Stimulated activated CD8-positive, alpha-beta memory T cell treated with anti-CD3 and anti-CD28 coated beads, Interleukin-7, amount 100 ng/mL, for 1 hour (primary cell): ENCODE data around the gene PIEZO2.
"Not testable (repeated sequence)": the region's sequence is repeated elsewhere in the genome, so short reads cannot be mapped to it uniquely, and the experiment has no call there.

Experiments
- DNase-seq, 2 donors: peaks; one replicate each; pipeline ENCODE4 v3.0.0-alpha.2; 2020; ENCODE audit warnings: low read depth in 2 of 2

Gene PIEZO2

DNA sequence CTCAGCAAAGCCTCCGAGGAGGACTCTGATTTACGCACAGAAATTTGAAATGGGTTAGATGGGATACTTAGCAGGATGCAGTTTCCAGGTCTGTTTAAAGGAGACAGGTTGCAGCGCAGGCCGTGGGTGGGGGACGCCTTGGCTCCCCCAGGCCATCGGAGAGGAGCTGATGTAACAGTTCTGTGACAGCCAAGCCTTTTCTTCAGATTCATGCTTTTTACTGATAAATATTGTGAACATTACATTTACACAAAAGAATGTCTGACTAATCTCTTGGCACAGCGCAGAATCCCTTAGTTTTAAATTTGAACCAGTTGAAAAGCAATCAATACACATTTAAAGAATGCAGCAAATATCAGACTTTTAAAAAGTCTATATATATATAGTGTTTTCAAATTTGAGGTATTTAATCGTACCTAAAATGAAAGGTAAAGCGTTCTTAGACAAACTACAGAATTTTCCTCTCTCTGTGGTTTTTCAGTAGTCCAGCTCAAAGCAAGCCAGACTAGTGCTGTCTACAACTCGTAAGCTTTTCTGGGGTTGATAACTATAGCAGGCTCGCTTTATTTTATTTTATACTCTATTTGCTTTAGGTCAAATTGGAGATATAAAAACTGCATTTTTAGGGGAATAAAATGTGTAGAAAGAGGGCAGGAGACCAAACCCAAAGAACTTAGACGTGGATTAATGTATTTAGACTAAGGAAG lies 221.9 kb downstream of the PIEZO2 start:
- no peak for DNase-seq

DNA sequence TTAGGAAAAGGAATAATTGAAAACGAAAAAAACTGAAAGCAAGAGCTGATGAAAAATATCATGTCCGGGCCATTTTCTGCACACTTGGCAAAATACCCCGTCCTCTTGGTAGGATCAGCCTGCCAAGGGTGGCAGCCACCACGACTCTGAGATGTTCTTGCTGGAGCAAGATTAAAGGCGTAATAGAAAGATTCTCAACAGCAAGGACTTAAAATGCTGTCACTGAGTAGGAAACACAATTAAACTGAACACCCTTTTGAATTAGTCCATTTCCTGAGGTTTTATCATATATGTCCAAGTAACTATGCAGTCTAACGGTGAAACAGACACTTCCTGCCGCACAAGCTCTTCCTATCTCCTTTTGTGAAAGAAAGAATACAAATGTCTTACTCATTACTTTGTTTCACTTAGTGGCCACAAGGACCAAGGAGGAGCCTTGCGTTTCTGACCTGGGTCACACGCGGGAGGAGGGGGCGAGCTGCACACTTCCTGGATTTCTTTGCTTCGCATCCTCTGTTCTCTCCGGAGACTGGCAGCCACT lies 222.7 kb downstream of the PIEZO2 start:
- DNase-seq, result no peak

DNA sequence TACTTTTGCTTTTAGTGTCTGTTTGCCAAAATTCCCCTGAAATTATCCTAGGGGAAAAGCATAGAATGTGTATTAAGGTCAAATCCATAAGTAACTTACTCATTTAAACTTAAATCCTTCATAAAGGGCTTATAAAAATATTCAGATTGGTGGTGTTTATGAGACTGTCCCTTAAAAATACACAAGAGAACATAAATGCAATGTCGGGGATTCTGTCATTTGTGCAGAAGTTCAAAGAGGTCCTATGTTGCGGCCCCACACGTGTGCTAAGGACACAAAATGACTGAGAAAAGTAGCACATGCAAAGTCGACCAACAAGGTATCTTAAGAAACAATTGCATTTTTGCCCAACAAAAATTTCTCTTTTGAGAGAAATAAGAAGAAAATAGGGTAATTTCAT lies 225.1 kb downstream of the PIEZO2 start:
- no peak for DNase-seq

DNA sequence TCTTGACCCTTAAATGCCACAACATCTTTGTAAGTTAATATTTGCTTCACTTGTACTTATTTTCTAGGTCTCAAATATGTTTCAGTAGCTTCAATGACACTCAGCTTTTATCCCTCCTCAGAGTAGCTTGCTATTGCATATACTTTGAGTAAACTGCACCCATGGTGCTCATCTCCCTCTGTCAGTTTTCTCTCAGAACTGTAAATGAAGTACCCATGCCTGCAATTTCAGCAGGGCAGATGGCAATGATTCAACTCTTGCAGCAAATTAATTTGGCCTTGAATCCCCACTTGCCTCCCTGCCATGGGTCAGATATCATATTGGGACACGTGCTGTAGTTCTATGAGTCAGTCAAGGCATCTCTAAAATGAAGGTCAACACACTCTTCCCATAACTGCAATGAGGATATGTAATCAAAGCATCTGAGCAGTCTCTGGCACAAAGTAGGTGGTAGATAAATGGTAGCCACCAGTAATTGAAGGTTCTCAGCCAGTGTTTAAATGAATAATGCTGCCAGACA lies 225.8 kb downstream of the PIEZO2 start:
- DNase-seq, result no peak

DNA sequence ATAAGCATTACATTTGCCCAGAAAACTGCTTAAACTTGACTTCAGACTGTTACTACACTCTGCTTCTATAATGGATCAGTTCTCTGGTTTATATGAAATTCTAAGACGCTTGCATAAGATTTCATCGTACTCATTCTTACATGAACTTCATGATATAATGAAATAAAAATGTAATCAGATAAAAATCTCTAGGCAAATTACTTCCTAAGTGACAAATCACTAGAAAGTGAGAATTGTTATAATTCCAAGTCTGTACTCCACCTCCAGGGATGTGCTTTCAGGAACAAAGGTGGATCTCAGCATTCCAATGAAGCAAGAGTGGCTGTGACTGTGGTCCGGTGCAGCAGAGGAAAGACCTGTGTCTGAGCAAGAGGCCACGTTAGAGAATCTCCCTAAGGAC lies 226.2 kb downstream of the PIEZO2 start:
- DNase-seq, result no peak

DNA sequence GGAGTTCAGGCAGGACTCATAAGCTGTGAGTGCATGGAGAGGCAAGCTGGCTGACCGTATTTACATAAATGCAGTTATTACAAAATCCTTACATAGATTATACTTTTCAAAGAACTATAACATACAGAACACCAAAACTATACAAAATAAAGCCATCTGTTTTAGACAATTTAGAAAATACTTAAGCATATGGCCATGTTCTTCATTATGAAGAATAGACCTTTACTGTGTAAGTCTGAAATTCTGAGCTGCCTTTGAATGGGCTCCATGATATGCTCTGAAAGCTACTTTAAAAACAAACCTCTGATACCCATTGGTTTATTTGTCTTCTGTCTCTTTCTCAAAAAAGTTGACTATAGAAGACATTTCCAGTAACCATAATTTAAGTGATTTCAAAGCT lies 226.7 kb downstream of the PIEZO2 start:
- DNase-seq, result not testable (repeated sequence)

DNA sequence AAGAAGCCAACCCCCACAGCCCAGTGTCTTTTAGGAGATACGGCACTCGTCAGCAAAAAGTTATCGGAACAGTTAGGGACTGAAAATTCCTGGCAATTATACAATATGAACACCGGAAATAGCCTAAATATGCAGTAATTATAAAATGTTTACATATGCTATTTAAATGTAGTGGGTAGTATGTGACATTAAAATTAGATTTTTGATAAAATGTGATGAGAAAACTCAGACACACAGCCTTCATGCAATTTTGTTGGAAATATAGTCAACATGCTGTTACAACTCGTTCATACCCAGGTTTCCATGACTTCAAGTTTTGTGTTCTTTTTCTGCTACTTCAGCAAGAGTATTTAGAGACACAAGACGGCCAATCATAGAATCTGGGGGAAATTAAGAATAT lies 229.1 kb downstream of the PIEZO2 start:
- DNase-seq, result not testable (repeated sequence)

DNA sequence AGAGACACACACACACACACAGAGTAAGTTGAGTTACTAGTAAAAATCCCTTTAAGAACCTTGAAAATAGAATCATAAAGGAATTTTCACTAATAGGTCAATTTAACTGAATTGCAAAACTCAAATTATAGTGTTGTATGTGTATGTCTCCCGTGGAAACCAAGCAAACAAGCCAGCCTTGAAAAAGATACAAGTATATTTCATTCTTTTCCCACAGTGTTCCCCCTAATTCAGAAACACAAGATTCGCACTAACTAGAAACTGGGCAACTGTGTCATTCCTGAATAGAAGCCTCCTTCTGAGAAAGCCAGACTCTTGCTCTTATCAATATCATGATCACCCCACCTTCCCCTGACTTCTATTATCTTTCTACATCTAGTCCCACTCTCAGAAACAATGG lies 229.5 kb downstream of the PIEZO2 start:
- DNase-seq, result no peak

DNA sequence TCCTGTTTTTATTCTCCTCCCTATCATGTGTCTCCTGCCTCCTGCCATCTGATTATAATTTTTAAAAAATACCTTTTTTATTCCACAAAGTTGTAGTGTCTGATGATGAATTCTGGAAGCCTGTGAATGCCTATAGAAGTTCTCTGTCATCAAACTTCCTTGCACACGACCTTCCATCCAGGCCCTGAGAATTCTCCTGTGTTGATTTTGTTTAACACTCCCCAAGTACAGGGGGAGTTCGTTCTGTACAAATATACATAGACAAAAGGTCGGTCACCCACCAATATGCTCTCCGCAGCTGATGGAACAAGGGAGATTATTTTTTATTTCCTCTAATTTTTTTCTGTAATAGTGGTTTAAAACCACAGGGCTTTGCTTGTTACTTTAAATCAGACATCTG lies 232.5 kb downstream of the PIEZO2 start:
- no peak for DNase-seq

DNA sequence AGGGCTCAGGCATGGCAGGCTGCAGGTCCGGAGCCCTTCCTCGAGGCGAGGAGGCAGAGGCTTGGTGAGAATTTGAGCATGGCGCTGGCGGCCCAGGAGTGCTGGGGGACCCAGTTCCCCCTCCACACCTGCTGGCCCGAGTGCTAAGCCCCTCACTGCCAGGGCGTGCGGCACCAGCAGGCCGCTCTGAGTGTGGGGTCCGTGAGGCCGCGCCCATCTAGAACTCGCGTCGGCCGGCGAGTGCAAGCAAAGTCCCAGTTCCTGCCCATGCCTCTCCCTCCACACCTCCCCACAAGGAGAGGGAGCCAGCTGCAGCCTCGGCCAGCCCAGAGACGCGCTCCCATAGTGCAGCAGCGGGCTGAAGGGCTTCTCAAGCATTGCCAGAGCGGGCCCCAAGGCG lies 233.0 kb downstream of the PIEZO2 start:
- no peak for DNase-seq

DNA sequence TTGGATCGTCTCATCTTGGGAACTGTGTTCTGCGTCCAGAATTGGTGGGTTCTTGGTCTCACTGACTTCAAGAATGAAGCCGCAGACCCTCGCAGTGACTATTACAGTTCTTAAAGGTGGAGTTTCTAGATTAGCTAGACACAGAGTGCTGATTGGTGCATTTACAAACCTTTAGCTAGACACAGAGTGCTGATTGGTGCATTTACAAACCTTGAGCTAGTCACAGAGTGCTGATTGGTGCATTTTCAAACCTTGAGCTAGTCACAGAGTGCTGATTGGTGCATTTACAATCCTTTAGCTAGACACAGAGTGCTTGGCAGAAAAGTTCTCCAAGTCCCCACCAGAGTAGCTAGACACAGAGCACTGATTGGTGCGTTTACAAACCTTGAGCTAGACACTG lies 233.6 kb downstream of the PIEZO2 start:
- DNase-seq, result not testable (repeated sequence)

DNA sequence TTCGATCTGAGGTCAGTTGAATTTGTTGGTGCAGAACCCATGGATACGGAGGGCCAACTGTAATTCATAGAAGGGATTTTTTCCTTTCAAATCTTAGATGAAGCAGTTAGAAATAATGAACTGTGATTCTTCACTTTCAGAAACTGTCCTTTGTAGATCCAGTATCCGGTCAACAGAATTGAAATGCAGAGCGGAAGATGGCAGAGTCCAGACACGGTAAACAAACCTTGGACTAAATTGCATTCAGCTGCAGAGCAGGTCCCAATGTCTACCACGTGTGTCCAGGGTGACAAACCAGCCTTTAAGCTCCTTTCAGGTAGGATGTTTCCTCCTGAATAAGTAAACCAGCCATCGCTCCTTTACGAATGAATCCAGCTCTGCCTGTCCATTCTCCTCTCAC lies 234.8 kb downstream of the PIEZO2 start:
- not testable (repeated sequence) for DNase-seq

DNA sequence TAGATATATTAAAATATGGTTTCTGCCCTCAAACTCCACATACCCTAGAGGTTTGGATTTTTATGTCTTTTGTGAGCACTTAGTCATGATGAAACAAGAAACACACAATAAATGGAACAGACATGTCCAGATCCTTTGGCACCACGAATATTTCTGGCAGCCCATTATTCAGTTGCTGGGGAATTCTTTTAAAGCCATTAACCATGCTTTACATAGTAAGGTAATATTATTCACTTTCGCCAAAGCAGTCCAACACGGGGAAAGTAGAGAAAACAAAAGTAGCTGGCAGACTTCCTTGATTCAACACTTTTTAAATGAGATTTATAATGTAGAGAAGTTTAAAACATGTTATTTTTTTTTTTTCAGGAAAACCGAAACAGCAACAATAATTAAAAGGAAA lies 235.4 kb downstream of the PIEZO2 start:
- DNase-seq, result no peak

DNA sequence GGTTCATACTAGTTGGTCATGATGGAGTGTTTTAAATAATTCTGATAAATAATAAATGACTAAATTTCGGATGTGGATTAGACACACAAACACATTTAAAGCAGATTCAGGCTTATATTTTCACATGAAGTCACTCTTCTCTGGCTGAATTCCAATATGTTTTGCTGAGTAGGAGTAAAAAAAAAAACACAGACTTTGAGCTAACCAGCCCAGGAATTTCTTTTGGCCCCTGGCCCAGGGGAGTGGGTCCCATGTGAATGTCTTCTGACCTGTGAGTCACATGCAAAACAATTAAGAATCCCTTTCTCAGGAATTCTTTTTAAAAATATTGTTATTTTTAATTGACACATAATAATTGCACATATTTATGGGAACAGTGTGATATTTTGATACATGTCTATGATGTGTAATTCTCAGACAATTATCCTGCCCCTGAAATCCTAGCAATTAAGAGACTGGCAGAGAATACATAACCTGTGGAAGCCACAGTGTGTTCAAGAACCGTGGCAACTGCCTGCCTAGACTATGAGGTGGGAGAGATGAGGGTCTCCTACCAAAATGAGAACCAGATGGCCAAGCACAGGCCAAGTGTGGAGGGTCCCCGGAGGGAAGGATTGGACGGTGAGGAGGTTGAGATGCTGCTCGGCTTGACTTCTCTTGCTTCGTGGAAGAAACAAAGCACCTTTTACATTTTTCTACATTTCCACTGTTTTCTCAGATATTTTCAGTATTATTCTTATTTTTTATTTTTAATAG lies 236.4 kb downstream of the PIEZO2 start:
- no peak for DNase-seq

DNA sequence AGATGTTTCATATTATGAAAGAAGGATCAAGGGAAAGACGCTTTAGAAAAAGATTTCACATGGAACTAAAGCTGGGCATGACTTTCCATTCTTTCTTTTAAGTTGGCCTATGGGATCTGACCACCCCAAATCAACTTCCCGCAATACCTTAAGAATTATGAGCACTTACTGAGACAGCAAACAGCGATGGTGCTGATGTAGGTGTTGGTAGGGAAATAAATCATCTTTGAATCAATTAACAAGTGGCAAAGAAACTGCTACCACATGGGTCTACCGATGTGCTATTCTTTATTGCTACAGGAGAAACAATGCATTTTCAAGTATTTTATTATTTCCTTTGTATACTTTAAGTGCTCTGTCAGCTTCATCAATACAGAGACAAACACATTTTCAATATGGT lies 239.6 kb downstream of the PIEZO2 start:
- no peak for DNase-seq

DNA sequence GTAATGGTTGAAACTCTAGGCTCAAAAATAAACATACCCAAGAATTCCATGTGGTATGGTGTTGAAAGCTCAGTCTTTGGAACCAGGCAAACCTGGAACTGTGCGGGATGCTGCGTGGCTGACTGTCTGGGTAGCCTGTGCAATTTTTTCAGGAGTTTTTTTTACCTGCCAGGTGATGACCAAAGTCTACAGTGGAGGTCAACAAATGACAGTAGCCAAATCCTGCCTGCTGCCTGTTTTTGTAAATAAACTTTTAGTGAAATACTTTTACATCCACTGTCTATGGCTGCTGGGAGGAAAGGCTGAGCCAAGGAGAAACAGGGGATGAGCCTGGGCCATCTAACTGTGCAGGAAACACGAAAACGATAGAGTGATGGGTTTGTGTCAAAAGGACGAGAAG lies 240.6 kb downstream of the PIEZO2 start:
- DNase-seq, result no peak

DNA sequence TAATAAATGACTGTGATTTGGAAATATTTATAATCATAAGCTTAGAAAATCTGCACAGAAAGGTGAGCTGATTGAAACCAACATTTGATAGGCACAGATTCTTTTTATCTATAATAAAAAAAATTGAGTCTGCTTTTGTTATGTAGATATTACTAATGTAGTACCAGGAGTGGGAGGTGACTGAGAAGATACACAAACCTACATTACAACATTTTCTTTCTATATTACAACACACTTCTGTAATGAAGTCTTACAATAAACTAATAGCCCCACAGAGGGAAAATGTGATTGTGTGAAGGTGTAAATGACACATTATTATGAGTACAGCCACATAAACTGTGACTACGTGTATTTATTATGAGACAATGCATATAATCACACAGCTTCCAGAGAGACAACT lies 241.6 kb downstream of the PIEZO2 start:
- no peak for DNase-seq

DNA sequence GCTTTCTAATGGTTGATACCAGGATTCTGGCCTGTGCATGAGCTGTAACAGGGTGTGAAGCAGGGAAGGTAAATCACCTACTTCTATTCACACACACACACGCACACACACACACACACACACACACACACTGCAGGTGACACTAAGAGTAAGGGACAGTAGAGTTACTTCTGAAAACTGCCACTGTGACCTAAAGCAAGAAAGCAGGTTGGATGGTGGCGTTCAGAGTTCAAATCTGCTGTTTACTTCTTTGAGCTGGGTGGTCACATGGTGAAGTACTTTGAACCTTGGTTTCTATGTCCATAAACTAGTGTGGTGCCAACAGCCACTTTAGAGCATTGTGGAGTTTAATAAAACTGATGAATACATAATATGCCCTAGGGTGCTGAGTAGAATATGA lies 248.0 kb downstream of the PIEZO2 start:
- DNase-seq, result no peak

DNA sequence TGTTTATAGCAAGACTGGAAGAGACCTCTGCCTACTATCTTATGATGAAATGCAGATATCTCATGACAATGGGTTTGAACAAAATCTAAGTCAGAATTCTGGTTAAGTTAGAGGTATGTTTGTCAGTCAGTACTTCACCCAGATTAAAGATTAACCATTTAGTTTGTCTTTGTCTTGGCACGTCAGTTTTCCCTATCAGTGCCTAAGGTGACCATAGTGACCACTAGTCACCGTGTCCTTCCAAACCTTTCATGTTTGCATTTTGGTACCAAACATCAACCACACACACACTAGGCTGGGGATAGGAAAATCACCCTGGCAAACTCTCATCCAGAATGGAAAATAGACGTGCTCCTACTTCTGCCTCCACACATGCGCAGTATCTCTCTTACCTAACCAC lies 248.9 kb downstream of the PIEZO2 start:
- DNase-seq, result no peak

DNA sequence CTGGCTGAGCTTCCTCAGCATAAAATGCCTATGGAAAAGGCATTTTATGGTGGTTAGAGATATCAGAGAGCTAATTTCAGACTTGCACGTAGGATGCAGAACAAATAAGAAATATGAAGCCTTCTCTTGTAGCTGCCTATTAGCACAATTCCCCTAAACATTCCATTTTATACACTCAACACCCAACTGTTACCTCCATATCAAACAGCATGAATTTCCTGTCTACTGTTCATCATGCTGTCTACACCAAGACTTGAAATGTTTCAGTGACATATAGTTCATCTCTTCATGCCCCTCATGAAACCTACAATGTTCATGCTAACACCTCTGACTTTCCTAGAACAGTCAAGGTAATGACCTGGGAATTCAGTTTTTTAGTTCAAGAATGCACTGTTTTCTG lies 249.9 kb downstream of the PIEZO2 start:
- no peak for DNase-seq

DNA sequence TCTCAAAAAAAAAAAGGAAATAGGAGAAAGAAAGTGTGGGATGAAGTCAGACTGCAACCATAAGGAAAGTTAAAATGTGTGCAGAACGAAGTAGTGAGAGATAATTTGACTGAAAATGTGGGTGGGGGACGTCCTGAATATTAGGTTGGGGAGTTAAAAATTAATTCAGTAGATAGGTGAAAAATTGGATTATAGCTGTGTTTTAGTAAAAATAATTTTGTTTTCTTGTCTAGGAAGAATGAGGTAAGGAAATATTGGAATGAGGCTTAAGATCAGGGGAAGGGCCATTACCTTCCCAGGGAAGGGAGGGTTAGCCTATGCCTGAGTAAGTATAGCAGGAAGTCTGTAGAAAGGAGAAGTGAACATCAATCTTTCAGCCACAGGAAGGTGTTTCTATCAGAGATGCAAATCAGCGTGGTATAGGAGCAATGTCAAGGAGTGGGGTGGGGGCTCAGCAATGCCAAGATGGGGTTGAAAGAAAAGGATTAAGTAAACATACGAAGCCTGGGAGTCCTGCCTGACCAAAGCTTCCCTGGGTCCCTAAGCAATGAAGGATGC lies 250.9 kb downstream of the PIEZO2 start:
- DNase-seq, result no peak

DNA sequence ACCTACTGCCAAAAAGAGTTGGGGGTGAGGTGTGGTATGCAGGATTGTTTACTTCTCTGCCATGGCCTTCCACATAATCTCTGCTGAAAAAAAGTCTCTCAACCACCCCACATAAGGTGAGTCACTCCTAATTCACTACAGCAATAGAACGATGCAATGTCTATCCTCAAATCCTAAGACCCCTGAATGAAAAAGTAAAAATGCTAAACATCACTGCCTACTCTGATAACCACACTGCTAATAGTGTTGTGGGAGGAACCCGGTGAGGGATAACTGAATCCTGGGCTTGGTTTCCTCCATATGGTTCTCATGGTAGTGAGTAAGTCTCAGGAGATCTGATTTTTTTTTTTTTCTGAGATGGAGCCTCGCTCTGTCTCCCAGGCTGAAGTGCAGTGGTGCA lies 252.5 kb downstream of the PIEZO2 start:
- no peak for DNase-seq

DNA sequence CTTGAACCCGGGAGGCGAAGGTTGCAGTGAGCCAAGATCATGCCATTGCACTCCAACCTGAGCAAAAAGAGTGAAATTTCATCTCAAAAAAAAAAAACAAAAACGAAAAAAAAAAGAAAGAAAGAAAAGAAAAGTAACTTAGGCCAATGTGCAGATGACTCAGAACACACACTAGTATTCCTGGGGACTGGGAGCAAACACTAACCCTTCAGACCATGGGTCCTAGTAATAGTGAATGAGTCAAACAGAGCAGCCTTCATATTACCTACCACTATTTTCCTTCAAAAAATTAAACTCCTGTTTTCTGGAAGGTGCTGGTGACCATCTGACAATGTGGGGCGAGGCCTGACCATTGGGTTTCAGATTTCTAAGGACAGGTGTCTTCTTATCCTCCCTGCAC lies 253.4 kb downstream of the PIEZO2 start:
- DNase-seq, result no peak
